Panc1 (cell line): Measurements from ENCODE around the gene SRC. TPM values are rescaled to one million over a fixed set of nuclear protein-coding genes. Genes with fewer than 3 reads are reported as not detected.

Source experiments
- ATAC-seq: fragments of 200-7000 bp; cut with Tn5 transposase; 2 replicates; pipeline ENCODE4 v1.9.1; 2020; ENCODE audit warnings: mild to moderate bottlenecking, moderate library complexity
- BruUV-seq: library from RNA; stranded (reverse); fragments of 400-500 nt; replicated peaks from 2 replicates; lab custom pipeline; 2021; lab: Mats Ljungman, UMichigan
- CTCF ChIA-PET: fragments of 300-600 bp; sonication (Branson Sonifier 250); formaldehyde crosslinking; loops from one replicate; lab custom pipeline; 2022; ENCODE audit warnings: antibody characterized with exemption; lab: Charles Lee
- POLR2A ChIA-PET: fragments of 300-600 bp; sonication (Branson Sonifier 250); formaldehyde crosslinking; loops from one replicate; lab custom pipeline; 2022; ENCODE audit warnings: antibody characterized with exemption; lab: Charles Lee
- DNase-seq: peaks from one replicate; pipeline ENCODE4 v3.0.0-alpha.2; 2010; ENCODE audit warnings: low read depth, low spot score
- H3K27ac ChIP-seq: 2 replicates; pipeline ENCODE4 v1.5.1; 2011; ENCODE audit warnings: mild to moderate bottlenecking, low read length, inconsistent platforms
- H3K27me3 ChIP-seq: fragments of 200-500 bp; sonication (Bioruptor generic); 2 replicates; pipeline ENCODE4 v1.6.0; 2014; ENCODE audit warnings: low read length, inconsistent platforms; ENCODE audit not compliant: control insufficient read depth, insufficient read depth
- H3K36me3 ChIP-seq: fragments of 200-500 bp; sonication (Bioruptor generic); 2 replicates; pipeline ENCODE4 v1.5.1; 2014; ENCODE audit warnings: inconsistent platforms, mild to moderate bottlenecking, low read length, moderate library complexity; ENCODE audit not compliant: control insufficient read depth, insufficient read depth
- H3K4me1 ChIP-seq: 2 replicates; pipeline ENCODE4 v1.5.1; 2011; ENCODE audit warnings: inconsistent platforms, mild to moderate bottlenecking, low read length, moderate library complexity; ENCODE audit not compliant: control insufficient read depth, insufficient read depth
- H3K4me3 ChIP-seq, 2 experiments: 2 replicates each; pipeline ENCODE4 v1.5.1; 2011 to 2012; ENCODE audit warnings: low read depth in 2 of 2, low read length in 2 of 2, mild to moderate bottlenecking in 2 of 2, inconsistent platforms in 1 of 2, moderate library complexity in 1 of 2
- H3K9me3 ChIP-seq: fragments of 200-500 bp; sonication (Bioruptor generic); 2 replicates; pipeline ENCODE4 v1.5.1; 2014; ENCODE audit warnings: low read depth, mild to moderate bottlenecking, inconsistent platforms, low read length, moderate library complexity; ENCODE audit not compliant: control insufficient read depth, insufficient read depth
- POLR2AphosphoS5 ChIP-seq: IDR thresholded peaks from 2 replicates; pipeline ENCODE4 v1.6.1; 2012; ENCODE audit warnings: mild to moderate bottlenecking, low read depth, low read length, moderate library complexity
- SIN3A ChIP-seq: IDR thresholded peaks from 2 replicates; pipeline ENCODE4 v1.6.1; 2012; ENCODE audit warnings: low read depth, mild to moderate bottlenecking, low read length, moderate library complexity, borderline replicate concordance; ENCODE audit not compliant: insufficient read depth
- TCF7L2 ChIP-seq: IDR thresholded peaks from 2 replicates; pipeline ENCODE4 v1.6.1; 2011; ENCODE audit warnings: mild to moderate bottlenecking, low read depth, low read length, inconsistent platforms
- in situ Hi-C: cut with HindIII; loops from 2 replicates; pipeline ENCODE4 v1.10.0; 2016; ENCODE audit warnings: low sequenced_read_pairs, low pct_unique_long_range_greater_than_20kb
- intact Hi-C: fragments of 100-400 bp; cut with micrococcal nuclease; formaldehyde crosslinking; loops from one replicate; pipeline ENCODE4 v1.10.0; 2022; ENCODE audit not compliant: unreplicated experiment
- total RNA-seq: library from RNA; stranded (reverse); gene quantifications from one replicate; pipeline ENCODE4 v1.2.1, GENCODE V29; 2021; ENCODE audit not compliant: unreplicated experiment
- TF ChIP-seq, protein P1 (sequence below), 2 experiments: IDR thresholded peaks; 2 replicates each; pipeline ENCODE4 v1.6.1; 2011 to 2012; ENCODE audit warnings: low read depth in 2 of 2, control low read depth in 1 of 2, low read length in 1 of 2, mild to moderate bottlenecking in 1 of 2, moderate library complexity in 1 of 2; ENCODE audit not compliant: insufficient read depth in 1 of 2
- TF ChIP-seq, protein P2 (sequence below): fragments of 450-650 bp; IDR thresholded peaks from 2 replicates; pipeline ENCODE4 v1.5.1; 2017; ENCODE audit warnings: mild to moderate bottlenecking

Gene SRC
- total RNA-seq, 1 experiment from 2014 or later = 24.9 TPM

DNA sequence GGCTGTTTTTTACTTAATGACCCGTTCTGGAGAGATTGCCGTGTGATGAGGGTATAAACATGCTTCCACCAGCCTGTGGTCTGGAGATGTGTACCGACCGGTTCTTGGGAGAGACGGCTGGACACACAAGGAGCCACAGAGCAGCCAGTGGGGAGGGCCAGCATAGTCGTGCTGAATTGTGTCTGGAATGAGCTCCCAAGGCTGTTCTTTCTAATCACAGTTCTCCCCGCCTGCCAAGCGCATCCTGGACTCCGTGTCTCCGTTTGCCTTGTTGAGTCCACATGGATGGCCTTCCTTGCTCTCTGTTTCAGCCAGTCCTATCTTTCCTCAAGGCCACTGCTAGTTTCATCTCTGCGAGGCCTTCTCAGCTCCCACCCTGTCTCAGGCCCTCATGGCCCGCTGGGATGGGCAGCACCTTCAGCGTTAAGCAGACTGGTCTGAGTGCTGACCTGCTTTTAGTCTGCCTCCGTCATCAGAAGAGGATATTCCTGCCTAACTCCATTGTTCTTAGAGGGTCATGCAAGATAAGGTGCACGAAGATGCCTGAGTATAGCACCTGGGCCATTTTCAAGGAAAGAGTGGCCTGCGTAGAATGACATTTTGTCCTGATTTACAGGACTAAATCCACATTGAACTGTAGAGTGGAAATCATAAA is 35.9 kb upstream of the SRC start:
- DNase-seq (no peak), ATAC-seq (no peak)
- Histone ChIP-seq H3K36me3 (peaks cover 2% of the 10 kb centered on the region; the same call in 1 of the 2 replicates), H3K4me3 (no peak overlapping the region), H3K27me3 (no peaks in the 10 kb centered on the region), H3K4me1 (no peaks in the 10 kb centered on the region), H3K9me3 (no peaks in the 10 kb centered on the region), H3K27ac (no peak overlapping the region)
- POLR2A ChIA-PET = no interaction called here
- TF ChIP-seq, protein P1, sequence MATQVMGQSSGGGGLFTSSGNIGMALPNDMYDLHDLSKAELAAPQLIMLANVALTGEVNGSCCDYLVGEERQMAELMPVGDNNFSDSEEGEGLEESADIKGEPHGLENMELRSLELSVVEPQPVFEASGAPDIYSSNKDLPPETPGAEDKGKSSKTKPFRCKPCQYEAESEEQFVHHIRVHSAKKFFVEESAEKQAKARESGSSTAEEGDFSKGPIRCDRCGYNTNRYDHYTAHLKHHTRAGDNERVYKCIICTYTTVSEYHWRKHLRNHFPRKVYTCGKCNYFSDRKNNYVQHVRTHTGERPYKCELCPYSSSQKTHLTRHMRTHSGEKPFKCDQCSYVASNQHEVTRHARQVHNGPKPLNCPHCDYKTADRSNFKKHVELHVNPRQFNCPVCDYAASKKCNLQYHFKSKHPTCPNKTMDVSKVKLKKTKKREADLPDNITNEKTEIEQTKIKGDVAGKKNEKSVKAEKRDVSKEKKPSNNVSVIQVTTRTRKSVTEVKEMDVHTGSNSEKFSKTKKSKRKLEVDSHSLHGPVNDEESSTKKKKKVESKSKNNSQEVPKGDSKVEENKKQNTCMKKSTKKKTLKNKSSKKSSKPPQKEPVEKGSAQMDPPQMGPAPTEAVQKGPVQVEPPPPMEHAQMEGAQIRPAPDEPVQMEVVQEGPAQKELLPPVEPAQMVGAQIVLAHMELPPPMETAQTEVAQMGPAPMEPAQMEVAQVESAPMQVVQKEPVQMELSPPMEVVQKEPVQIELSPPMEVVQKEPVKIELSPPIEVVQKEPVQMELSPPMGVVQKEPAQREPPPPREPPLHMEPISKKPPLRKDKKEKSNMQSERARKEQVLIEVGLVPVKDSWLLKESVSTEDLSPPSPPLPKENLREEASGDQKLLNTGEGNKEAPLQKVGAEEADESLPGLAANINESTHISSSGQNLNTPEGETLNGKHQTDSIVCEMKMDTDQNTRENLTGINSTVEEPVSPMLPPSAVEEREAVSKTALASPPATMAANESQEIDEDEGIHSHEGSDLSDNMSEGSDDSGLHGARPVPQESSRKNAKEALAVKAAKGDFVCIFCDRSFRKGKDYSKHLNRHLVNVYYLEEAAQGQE (IDR thresholded peaks at IDR 0.05; ENCODE audit: insufficient read depth in 1 of 2, low read depth in 2 of 2, low read length in 1 of 2) = no peak
- TF ChIP-seq POLR2AphosphoS5 = no peak
- TF ChIP-seq SIN3A = no peak
- TF ChIP-seq, protein P2, sequence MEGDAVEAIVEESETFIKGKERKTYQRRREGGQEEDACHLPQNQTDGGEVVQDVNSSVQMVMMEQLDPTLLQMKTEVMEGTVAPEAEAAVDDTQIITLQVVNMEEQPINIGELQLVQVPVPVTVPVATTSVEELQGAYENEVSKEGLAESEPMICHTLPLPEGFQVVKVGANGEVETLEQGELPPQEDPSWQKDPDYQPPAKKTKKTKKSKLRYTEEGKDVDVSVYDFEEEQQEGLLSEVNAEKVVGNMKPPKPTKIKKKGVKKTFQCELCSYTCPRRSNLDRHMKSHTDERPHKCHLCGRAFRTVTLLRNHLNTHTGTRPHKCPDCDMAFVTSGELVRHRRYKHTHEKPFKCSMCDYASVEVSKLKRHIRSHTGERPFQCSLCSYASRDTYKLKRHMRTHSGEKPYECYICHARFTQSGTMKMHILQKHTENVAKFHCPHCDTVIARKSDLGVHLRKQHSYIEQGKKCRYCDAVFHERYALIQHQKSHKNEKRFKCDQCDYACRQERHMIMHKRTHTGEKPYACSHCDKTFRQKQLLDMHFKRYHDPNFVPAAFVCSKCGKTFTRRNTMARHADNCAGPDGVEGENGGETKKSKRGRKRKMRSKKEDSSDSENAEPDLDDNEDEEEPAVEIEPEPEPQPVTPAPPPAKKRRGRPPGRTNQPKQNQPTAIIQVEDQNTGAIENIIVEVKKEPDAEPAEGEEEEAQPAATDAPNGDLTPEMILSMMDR = no peak
- intact Hi-C loops = no loop called here
- CTCF ChIA-PET = no interaction called here
- in situ Hi-C loops = no loop called here
- no TSS peak for BruUV-seq

DNA sequence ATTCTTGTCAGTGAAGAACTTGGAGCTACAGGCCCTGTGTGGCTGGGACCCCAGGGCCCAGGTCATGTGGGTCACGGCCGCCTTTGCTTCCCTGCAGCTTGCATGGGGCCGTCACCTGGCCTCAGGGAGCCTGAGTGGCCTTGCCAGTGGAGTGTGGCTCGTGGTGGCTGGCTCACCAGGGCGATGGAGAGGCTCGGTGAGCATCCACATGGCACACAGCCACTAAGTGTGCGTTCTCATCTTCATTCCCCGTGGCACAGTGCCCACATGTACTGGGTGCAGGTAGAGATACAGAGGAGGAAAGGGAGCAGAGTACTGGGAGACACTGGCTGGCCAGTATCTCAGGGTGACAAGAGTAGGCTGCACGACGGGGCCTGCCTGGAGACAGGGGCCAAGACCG is 35.0 kb upstream of the SRC start:
- DNase-seq (no peak), ATAC-seq (no peak)
- no peak overlapping the region for H3K27ac ChIP-seq
- in situ Hi-C loops (no loop called here), intact Hi-C loops (no loop called here)
- no peak for TF ChIP-seq TCF7L2
- TF ChIP-seq, protein P2 = no peak
- no peak for TF ChIP-seq SIN3A
- TF ChIP-seq, protein P1 (IDR thresholded peaks at IDR 0.05; ENCODE audit: insufficient read depth in 1 of 2, low read depth in 2 of 2, low read length in 1 of 2) = no peak
- no peak for TF ChIP-seq POLR2AphosphoS5
- no peaks in the 10 kb centered on the region for H3K27me3 ChIP-seq
- H3K4me3 ChIP-seq = no peak overlapping the region
- ChIA-PET CTCF (no interaction called here), POLR2A (no interaction called here)
- H3K36me3 ChIP-seq = peaks cover 2% of the 10 kb centered on the region; the same call in 1 of the 2 replicates
- no TSS peak for BruUV-seq
- no peaks in the 10 kb centered on the region for H3K9me3 ChIP-seq
- H3K4me1 ChIP-seq = no peaks in the 10 kb centered on the region
